ENCODE measurements around the gene NRL.

NRL gene

DNA sequence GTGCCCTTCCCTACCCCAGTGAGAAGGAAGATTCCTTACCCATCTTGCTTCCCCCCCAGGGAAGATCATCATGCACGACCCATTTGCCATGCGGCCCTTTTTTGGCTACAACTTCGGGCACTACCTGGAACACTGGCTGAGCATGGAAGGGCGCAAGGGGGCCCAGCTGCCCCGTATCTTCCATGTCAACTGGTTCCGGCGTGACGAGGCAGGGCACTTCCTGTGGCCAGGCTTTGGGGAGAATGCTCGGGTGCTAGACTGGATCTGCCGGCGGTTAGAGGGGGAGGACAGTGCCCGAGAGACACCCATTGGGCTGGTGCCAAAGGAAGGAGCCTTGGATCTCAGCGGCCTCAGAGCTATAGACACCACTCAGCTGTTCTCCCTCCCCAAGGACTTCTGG is 11.3 kb downstream of the NRL start:
- H3K36me3 ChIP-seq (ENCODE audit: insufficient read depth, low read length), result no peaks in the 10 kb centered on the region; the same call in 1 of the 2 replicates
- no peak overlapping the region for H3K9ac ChIP-seq (ENCODE audit: low read depth, low read length, poor library complexity, severe bottlenecking)
- H3K27me3 ChIP-seq (ENCODE audit: insufficient read depth, low read length, poor library complexity, severe bottlenecking), result no peaks in the 10 kb centered on the region
- no peak overlapping the region for H3K4me2 ChIP-seq (ENCODE audit: low read depth, low read length, poor library complexity, severe bottlenecking)
- H3K4me3 ChIP-seq (ENCODE audit: low read length, poor library complexity, severe bottlenecking), result no peak overlapping the region
- H3K79me2 ChIP-seq (ENCODE audit: insufficient read depth, low read length), result no peaks in the 10 kb centered on the region
- no peaks in the 10 kb centered on the region for H3K9me3 ChIP-seq (ENCODE audit: insufficient read depth, low read depth, low read length)
- TF ChIP-seq EZH2phosphoT487 (IDR thresholded peaks at IDR 0.05; ENCODE audit: borderline replicate concordance), result no peak
- TF ChIP-seq, protein P1, sequence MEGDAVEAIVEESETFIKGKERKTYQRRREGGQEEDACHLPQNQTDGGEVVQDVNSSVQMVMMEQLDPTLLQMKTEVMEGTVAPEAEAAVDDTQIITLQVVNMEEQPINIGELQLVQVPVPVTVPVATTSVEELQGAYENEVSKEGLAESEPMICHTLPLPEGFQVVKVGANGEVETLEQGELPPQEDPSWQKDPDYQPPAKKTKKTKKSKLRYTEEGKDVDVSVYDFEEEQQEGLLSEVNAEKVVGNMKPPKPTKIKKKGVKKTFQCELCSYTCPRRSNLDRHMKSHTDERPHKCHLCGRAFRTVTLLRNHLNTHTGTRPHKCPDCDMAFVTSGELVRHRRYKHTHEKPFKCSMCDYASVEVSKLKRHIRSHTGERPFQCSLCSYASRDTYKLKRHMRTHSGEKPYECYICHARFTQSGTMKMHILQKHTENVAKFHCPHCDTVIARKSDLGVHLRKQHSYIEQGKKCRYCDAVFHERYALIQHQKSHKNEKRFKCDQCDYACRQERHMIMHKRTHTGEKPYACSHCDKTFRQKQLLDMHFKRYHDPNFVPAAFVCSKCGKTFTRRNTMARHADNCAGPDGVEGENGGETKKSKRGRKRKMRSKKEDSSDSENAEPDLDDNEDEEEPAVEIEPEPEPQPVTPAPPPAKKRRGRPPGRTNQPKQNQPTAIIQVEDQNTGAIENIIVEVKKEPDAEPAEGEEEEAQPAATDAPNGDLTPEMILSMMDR (conservative IDR thresholded peaks at IDR 0.05; ENCODE audit: low read length), result no peak
- H3K9me2 ChIP-seq (replicated peaks; ENCODE audit: low read depth, low read length), result no peaks in the 10 kb centered on the region
- no peak overlapping the region for H2AFZ ChIP-seq (ENCODE audit: low read length)
- no peaks in the 10 kb centered on the region for H3F3A ChIP-seq (ENCODE audit: low read depth)
- H4K20me1 ChIP-seq (ENCODE audit: insufficient read depth, low read length, poor library complexity, severe bottlenecking), result no peaks in the 10 kb centered on the region
- peaks cover under 1% of the 10 kb centered on the region for H3K4me1 ChIP-seq (ENCODE audit: insufficient read depth, low read length, poor library complexity, severe bottlenecking)

GRCh38 chr14:24102357-24103048 is 12.2 kb downstream of the NRL start:
- Histone ChIP-seq H3K36me3 (ENCODE audit: insufficient read depth, low read length) (no peaks in the 10 kb centered on the region; the same call in 1 of the 2 replicates), H3K9ac (ENCODE audit: low read depth, low read length, poor library complexity, severe bottlenecking) (no peak overlapping the region), H3K4me1 (ENCODE audit: insufficient read depth, low read length, poor library complexity, severe bottlenecking) (no peaks in the 10 kb centered on the region), H2AFZ (ENCODE audit: low read length) (no peak overlapping the region), H3K4me3 (ENCODE audit: low read length, poor library complexity, severe bottlenecking) (no peak overlapping the region), H3K79me2 (ENCODE audit: insufficient read depth, low read length) (no peaks in the 10 kb centered on the region), H4K20me1 (ENCODE audit: insufficient read depth, low read length, poor library complexity, severe bottlenecking) (no peaks in the 10 kb centered on the region), H3K9me3 (ENCODE audit: insufficient read depth, low read depth, low read length) (no peaks in the 10 kb centered on the region), H3K9me2 (replicated peaks; ENCODE audit: low read depth, low read length) (no peaks in the 10 kb centered on the region), H3F3A (ENCODE audit: low read depth) (no peaks in the 10 kb centered on the region), H3K27me3 (ENCODE audit: insufficient read depth, low read length, poor library complexity, severe bottlenecking) (no peaks in the 10 kb centered on the region), H3K4me2 (ENCODE audit: low read depth, low read length, poor library complexity, severe bottlenecking) (no peak overlapping the region)
- TF ChIP-seq, protein P1 (conservative IDR thresholded peaks at IDR 0.05; ENCODE audit: low read length), result no peak
- no peak for TF ChIP-seq EZH2phosphoT487 (IDR thresholded peaks at IDR 0.05; ENCODE audit: borderline replicate concordance)

DNA sequence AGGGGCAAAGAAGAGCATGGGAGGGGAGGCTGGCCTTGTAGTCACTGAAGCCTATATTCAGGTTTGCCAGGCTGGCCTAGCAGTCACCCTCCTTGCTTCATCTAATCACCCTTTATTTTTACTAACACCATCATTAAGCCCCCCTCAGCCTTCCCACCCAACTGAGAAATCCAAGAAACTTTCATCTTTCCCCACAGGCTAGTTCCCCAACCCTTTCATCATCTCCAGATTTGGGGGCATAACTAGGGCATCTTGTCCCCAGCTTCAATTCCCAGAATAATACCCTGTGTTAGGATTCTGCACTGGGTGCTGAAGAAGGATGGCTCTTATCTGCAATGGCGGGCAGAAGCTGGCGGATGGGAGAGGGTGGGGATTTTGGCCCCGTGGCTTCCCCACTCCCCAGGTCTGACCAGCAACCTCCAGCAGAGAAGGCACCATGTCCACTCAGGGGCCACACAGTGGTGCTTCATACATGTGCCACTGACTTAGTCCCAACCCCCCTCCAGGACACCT is 13.7 kb downstream of the NRL start:
- Histone ChIP-seq H3K4me1 (ENCODE audit: insufficient read depth, low read length, poor library complexity, severe bottlenecking) (peaks cover 6% of the 10 kb centered on the region), H3K9me2 (replicated peaks; ENCODE audit: low read depth, low read length) (no peaks in the 10 kb centered on the region), H3K9ac (ENCODE audit: low read depth, low read length, poor library complexity, severe bottlenecking) (no peak overlapping the region), H3F3A (ENCODE audit: low read depth) (no peaks in the 10 kb centered on the region), H3K9me3 (ENCODE audit: insufficient read depth, low read depth, low read length) (no peaks in the 10 kb centered on the region), H3K36me3 (ENCODE audit: insufficient read depth, low read length) (no peaks in the 10 kb centered on the region; the same call in 1 of the 2 replicates), H2AFZ (ENCODE audit: low read length) (no peak overlapping the region), H3K4me2 (ENCODE audit: low read depth, low read length, poor library complexity, severe bottlenecking) (no peak overlapping the region), H4K20me1 (ENCODE audit: insufficient read depth, low read length, poor library complexity, severe bottlenecking) (no peaks in the 10 kb centered on the region), H3K4me3 (ENCODE audit: low read length, poor library complexity, severe bottlenecking) (no peak overlapping the region), H3K27me3 (ENCODE audit: insufficient read depth, low read length, poor library complexity, severe bottlenecking) (no peaks in the 10 kb centered on the region), H3K79me2 (ENCODE audit: insufficient read depth, low read length) (peaks cover 11% of the 10 kb centered on the region; the same call in 1 of the 2 replicates)
- TF ChIP-seq, protein P1 (conservative IDR thresholded peaks at IDR 0.05; ENCODE audit: low read length), result no peak
